Testis (tissue), 3 donors: ENCODE results near the gene ZBTB20. TPM values are rescaled to one million over a fixed set of nuclear protein-coding genes. Genes with fewer than 3 reads are reported as not detected.

Experiments
- DNase-seq: peaks from one replicate; pipeline ENCODE4 v3.0.0-alpha.2; 2019
- H3K27ac ChIP-seq, 2 donors: fragments of 200-600 bp; sonication (generic); one replicate each; pipeline ENCODE4 v1.5.1; 2019
- H3K27me3 ChIP-seq: fragments of 200-600 bp; sonication (generic); one replicate; pipeline ENCODE4 v1.5.1; 2019
- H3K36me3 ChIP-seq: fragments of 200-600 bp; sonication (generic); one replicate; pipeline ENCODE4 v1.5.1; 2017; ENCODE audit warnings: low read depth; ENCODE audit errors: missing control alignments
- H3K4me1 ChIP-seq: fragments of 200-600 bp; sonication (generic); one replicate; pipeline ENCODE4 v1.5.1; 2019
- H3K4me3 ChIP-seq, 2 donors: fragments of 200-600 bp; sonication (generic); one replicate each; pipeline ENCODE4 v1.5.1; 2017 to 2019
- H3K9me3 ChIP-seq: fragments of 200-600 bp; sonication (generic); one replicate; pipeline ENCODE4 v1.5.1; 2017
- POLR2A ChIP-seq: fragments of 450-650 bp; IDR thresholded peaks from one replicate; pipeline ENCODE4 v1.6.1; 2017; ENCODE audit warnings: antibody characterized with exemption, mild to moderate bottlenecking, moderate library complexity
- WGBS, 2 donors: methylation state at CpG; one replicate each; pipeline ENCODE4 v1.1.5; 2018; 5-methylcytosine and 5-hydroxymethylcytosine counted together
- intact Hi-C: fragments of 100-400 bp; cut with DNase I; formaldehyde crosslinking; loops from one replicate; pipeline ENCODE4 v1.15.1; 2023; ENCODE audit warnings: low total_unique reads
- polyA plus RNA-seq: library from polyadenylated mRNA; stranded (reverse); fragments of 350-450 nt; fragmentation: Illumina TruSeq; extraction: RNeasy Lipid Tissue Mini Kit (QIAGEN cat#74804); gene quantifications from one replicate; pipeline ENCODE4 v1.2.3, GENCODE V29; 2014; ENCODE audit warnings: low read depth, low replicate concordance; ENCODE audit not compliant: insufficient read depth
- total RNA-seq, 2 donors: library from RNA; depleted of rRNA; stranded (reverse); fragments of >200 nt; gene quantifications; one replicate each; pipeline ENCODE4 v1.2.3, GENCODE V29; 2016
- TF ChIP-seq, protein P1 (sequence below), 3 experiments: fragments of 450-650 bp in 2 of 3; fragments of 200-600 bp in 1 of 3; sonication (generic) in 1 of 3; IDR thresholded peaks; one replicate each; pipeline ENCODE4 v1.5.1; 2016 to 2019; ENCODE audit warnings: antibody characterized with exemption in 3 of 3, mild to moderate bottlenecking in 2 of 3, moderate library complexity in 1 of 3

The ZBTB20 gene
- total and polyA plus RNA-seq, 3 donors from 2014 or later = 36.8 to 179 (median 126) TPM

DNA sequence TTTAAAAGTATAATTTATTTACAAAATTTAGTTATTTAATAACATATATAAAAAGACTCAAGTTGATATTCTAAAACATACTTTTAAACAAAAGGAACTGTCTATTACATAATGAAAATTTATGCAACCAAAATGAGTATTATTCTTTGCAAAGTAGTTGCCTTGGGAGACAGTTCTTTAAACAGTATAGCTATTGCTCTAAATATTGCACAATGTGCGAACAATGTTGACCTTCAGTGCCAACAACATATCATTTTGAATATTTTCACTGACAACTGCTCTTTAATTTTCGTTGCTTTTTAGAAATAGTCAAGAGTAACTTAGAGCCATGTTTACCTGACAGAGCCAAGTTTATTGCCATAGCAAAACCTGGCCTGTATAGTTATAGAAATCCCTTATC, 124.9 kb downstream of the ZBTB20 start:
- 85 to 87% methylated on average over 2 of the region's 2 CpGs for WGBS, 2 donors
- H3K36me3 ChIP-seq = no peaks in the 10 kb centered on the region
- DNase-seq = no peak
- no peak overlapping the region for H3K27ac ChIP-seq
- H3K27me3 ChIP-seq = no peaks in the 10 kb centered on the region
- peaks cover 6% of the 10 kb centered on the region for H3K4me1 ChIP-seq
- no peaks in the 10 kb centered on the region for H3K9me3 ChIP-seq
- no peak for TF ChIP-seq POLR2A
- TF ChIP-seq, protein P1, sequence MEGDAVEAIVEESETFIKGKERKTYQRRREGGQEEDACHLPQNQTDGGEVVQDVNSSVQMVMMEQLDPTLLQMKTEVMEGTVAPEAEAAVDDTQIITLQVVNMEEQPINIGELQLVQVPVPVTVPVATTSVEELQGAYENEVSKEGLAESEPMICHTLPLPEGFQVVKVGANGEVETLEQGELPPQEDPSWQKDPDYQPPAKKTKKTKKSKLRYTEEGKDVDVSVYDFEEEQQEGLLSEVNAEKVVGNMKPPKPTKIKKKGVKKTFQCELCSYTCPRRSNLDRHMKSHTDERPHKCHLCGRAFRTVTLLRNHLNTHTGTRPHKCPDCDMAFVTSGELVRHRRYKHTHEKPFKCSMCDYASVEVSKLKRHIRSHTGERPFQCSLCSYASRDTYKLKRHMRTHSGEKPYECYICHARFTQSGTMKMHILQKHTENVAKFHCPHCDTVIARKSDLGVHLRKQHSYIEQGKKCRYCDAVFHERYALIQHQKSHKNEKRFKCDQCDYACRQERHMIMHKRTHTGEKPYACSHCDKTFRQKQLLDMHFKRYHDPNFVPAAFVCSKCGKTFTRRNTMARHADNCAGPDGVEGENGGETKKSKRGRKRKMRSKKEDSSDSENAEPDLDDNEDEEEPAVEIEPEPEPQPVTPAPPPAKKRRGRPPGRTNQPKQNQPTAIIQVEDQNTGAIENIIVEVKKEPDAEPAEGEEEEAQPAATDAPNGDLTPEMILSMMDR (IDR thresholded peaks at IDR 0.05) = no peak
- intact Hi-C loops = no loop called here
- H3K4me3 ChIP-seq = no peak overlapping the region

DNA sequence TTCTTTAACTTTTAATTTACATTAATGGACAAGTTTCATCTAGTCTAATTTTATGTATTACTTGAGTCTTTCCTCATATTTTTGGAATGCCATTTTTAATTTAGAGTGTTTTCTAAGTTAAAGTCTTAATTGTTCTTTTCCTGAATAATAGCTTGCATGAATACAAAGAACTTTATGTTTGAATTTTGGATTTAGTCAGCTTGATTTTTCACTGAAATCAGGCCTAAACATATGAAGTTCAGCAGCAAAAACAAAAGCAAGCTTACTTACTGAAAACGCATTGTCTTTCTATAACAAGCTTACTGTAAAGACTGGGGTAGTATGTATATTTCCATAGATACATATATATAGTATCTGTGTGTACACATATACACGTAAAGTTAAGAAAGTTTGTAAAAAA, 126.0 kb downstream of the ZBTB20 start:
- Histone ChIP-seq H3K9me3 (no peaks in the 10 kb centered on the region), H3K4me1 (peaks cover 6% of the 10 kb centered on the region), H3K27ac (no peak overlapping the region), H3K27me3 (no peaks in the 10 kb centered on the region), H3K4me3 (no peak overlapping the region), H3K36me3 (no peaks in the 10 kb centered on the region)
- WGBS, 2 donors = 92 to 97% methylated on average over 2 of the region's 2 CpGs
- intact Hi-C loops = no loop called here
- TF ChIP-seq POLR2A = no peak
- TF ChIP-seq, protein P1 (IDR thresholded peaks at IDR 0.05) = no peak
- no peak for DNase-seq

DNA sequence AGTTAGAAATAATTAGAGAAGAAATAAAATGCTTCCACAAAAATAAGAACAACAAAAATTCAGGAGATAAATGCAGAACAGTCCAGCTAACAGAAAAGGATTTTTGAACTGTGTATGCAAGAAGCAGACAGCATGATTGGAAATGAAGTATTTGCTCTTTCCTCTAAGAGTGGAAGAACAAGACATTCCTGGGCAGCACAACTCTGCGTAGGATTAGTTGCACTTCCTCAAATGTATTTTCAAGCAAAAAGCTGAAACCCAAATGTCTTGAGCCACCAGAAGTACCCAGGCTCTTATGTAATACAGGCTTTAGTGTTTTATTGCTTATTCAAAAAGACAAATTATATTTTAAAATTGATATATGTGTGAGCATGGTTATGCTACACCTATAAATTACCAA, 127.2 kb downstream of the ZBTB20 start:
- WGBS, 2 donors = 21 to 48% methylated on average over 1 of the region's 1 CpG
- TF ChIP-seq, protein P1 (IDR thresholded peaks at IDR 0.05) = no peak
- TF ChIP-seq POLR2A = no peak
- intact Hi-C loops = no loop called here
- no peaks in the 10 kb centered on the region for H3K36me3 ChIP-seq
- H3K27ac ChIP-seq = peak overlapping the region; percentile 47 to 58
- H3K27me3 ChIP-seq = no peaks in the 10 kb centered on the region
- peak; percentile 47 for DNase-seq
- H3K4me1 ChIP-seq = peaks cover 6% of the 10 kb centered on the region
- H3K4me3 ChIP-seq = no peak overlapping the region
- no peaks in the 10 kb centered on the region for H3K9me3 ChIP-seq

DNA sequence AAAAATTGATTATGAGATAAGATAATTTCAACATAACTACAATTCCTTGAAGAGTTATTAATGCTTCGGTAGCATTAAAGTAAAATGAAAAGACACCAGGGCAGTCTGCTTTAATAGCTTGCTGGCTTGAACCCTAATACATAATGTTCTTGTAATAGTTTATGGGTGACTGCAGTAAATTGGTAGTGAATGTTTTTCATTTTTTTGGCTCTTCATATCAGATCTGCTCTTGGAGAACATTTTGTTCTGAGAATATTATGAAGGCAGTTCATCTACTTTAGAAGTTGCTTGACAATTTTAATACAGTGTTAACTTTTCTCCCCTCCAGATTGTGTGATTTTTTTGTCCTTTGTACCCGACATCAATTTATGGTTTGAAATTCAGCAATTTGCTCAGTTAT, 128.4 kb downstream of the ZBTB20 start:
- intact Hi-C loops = no loop called here
- Histone ChIP-seq H3K9me3 (no peaks in the 10 kb centered on the region), H3K27ac (peak overlapping the region; percentile 22 to 58), H3K4me1 (peaks cover 6% of the 10 kb centered on the region), H3K36me3 (no peaks in the 10 kb centered on the region), H3K27me3 (no peaks in the 10 kb centered on the region), H3K4me3 (no peak overlapping the region)
- no peak for DNase-seq
- TF ChIP-seq POLR2A = no peak
- TF ChIP-seq, protein P1 (IDR thresholded peaks at IDR 0.05) = no peak
- 32 to 41% methylated on average over 2 of the region's 2 CpGs for WGBS, 2 donors

DNA sequence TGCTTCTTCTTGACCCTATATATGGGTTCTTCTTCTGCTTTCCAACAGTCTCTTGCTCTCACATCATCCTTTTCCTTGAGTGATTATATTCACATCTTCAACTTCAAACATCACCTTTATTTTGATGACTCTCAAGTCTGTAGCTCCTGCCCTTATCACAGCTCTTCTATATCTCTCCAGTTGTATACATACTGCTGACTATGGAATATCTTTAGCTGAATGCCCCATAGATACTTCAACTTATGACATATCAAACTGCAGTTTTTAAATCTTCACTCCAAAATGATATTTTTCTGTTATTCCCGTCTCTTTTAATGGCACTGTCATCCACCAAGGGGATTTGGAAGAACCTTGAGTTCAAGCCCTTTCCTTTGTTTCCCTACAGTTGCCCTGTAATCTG, 139.1 kb downstream of the ZBTB20 start:
- TF ChIP-seq, protein P1 (IDR thresholded peaks at IDR 0.05) = no peak
- no peak for TF ChIP-seq POLR2A
- H3K4me3 ChIP-seq = no peak overlapping the region
- no peaks in the 10 kb centered on the region for H3K27me3 ChIP-seq
- H3K27ac ChIP-seq = no peak overlapping the region
- no peak for DNase-seq
- H3K4me1 ChIP-seq = no peaks in the 10 kb centered on the region
- 100% methylated on average over 1 of the region's 1 CpG for WGBS, 2 donors
- H3K36me3 ChIP-seq = no peaks in the 10 kb centered on the region
- no peaks in the 10 kb centered on the region for H3K9me3 ChIP-seq
- intact Hi-C loops = no loop called here
